HL-60 (cell line): Measurements from ENCODE around the gene HBG1.

Experiments
- DNase-seq, 2 experiments: peaks; one replicate each; pipeline ENCODE4 v3.0.0-alpha.2; 2010 to 2020; ENCODE audit warnings: low read depth in 1 of 2, low spot score in 1 of 2
- H3K27ac ChIP-seq: fragments of 250-450 bp; sonication (Bioruptor Pico); replicated peaks from 2 replicates; pipeline ENCODE4 v1.5.1; 2020; ENCODE audit warnings: mild to moderate bottlenecking, moderate library complexity
- H3K27me3 ChIP-seq: fragments of 250-450 bp; sonication (Bioruptor Pico); 2 replicates; pipeline ENCODE4 v1.5.1; 2021; ENCODE audit warnings: mild to moderate bottlenecking, moderate library complexity; ENCODE audit not compliant: insufficient read depth, poor library complexity, severe bottlenecking
- H3K4me3 ChIP-seq: replicated peaks from 2 replicates; pipeline ENCODE4 v1.5.1; 2011; ENCODE audit warnings: mild to moderate bottlenecking, control low read depth, low read length; ENCODE audit not compliant: insufficient read depth
- CTCF ChIP-seq: IDR thresholded peaks from one replicate; pipeline ENCODE4 v1.5.1; 2011; ENCODE audit warnings: low read length, control low read depth, inconsistent platforms; ENCODE audit not compliant: insufficient read depth
- GABPA ChIP-seq: IDR thresholded peaks from 2 replicates; pipeline ENCODE4 v1.6.1; 2012; ENCODE audit warnings: low read depth
- POLR2AphosphoS5 ChIP-seq: IDR thresholded peaks from 2 replicates; pipeline ENCODE4 v1.6.1; 2012; ENCODE audit warnings: low read depth
- REST ChIP-seq: IDR thresholded peaks from 2 replicates; pipeline ENCODE4 v1.6.1; 2012; ENCODE audit warnings: low read depth; ENCODE audit not compliant: insufficient replicate concordance
- SPI1 ChIP-seq: IDR thresholded peaks from 2 replicates; pipeline ENCODE4 v1.6.1; 2012; ENCODE audit warnings: low read depth, mild to moderate bottlenecking, borderline replicate concordance

HBG1 gene

GRCh38 chr11:5227681-5228080, 22.0 kb downstream of the HBG1 start:
- Histone ChIP-seq H3K4me3 (no peak overlapping the region), H3K27me3 (peaks cover 3% of the 10 kb centered on the region), H3K27ac (no peak overlapping the region)
- TF ChIP-seq CTCF (no peak), REST (no peak), POLR2AphosphoS5 (no peak), GABPA (no peak), SPI1 (no peak)
- DNase-seq: no peak

GRCh38 chr11:5226732-5227310, 22.8 kb downstream of the HBG1 start, which contains the start of gene HBB:
TSS of gene HBB (minus strand) at chr11:5227071. CDS start at chr11:5227021, 50 bp downstream.
- TF ChIP-seq POLR2AphosphoS5 (no peak), SPI1 (no peak), REST (no peak), CTCF (no peak), GABPA (no peak)
- no peak for DNase-seq
- no peak within 1 kb of the TSS for H3K27ac ChIP-seq
- no peak within 1 kb of the TSS for H3K4me3 ChIP-seq
- H3K27me3 ChIP-seq: peaks cover 3% of the 10 kb centered on the region

- H3K27me3 ChIP-seq: peaks cover 3% of the 10 kb centered on the region
- no peak for DNase-seq
- H3K27ac ChIP-seq: no peak overlapping the region
- no peak overlapping the region for H3K4me3 ChIP-seq
- TF ChIP-seq POLR2AphosphoS5: no peak
- no peak for TF ChIP-seq CTCF
- no peak for TF ChIP-seq REST
- TF ChIP-seq SPI1: no peak
- TF ChIP-seq GABPA: no peak
These were observed 24.2 kb downstream of the HBG1 start for GRCh38 chr11:5225480-5225871.
